D721Med (cell line): ENCODE measurements around the gene AATK.

Experiments used
- DNase-seq: peaks from one replicate; pipeline ENCODE4 v3.0.0; 2011; ENCODE audit warnings: low spot score; ENCODE audit not compliant: insufficient read length
- FAIRE-seq: peaks from 2 replicates; lab custom pipeline; 2011; peaks lifted over from hg19 to GRCh38; lab: Jason Lieb, UNC
- CTCF ChIP-seq: IDR thresholded peaks from 2 replicates; pipeline ENCODE4 v1.5.1; 2012; ENCODE audit warnings: mild to moderate bottlenecking, control low read depth; ENCODE audit not compliant: insufficient read depth; ENCODE audit errors: missing control alignments

The AATK gene

GRCh38 chr17:81182596-81182995 lies 16.6 kb upstream of the AATK start:
- DNase-seq (no peak), FAIRE-seq (no peak)
- no peak for TF ChIP-seq CTCF

GRCh38 chr17:81181811-81182185 lies 15.8 kb upstream of the AATK start:
- no peak for FAIRE-seq
- no peak for TF ChIP-seq CTCF

GRCh38 chr17:81180836-81181810 lies 15.1 kb upstream of the AATK start:
- DNase-seq, result no peak
- no peak for FAIRE-seq
- no peak for TF ChIP-seq CTCF

More at GRCh38 chr17:81181811-81182185, 15.8 kb upstream of the AATK start:
- no peak for DNase-seq

- FAIRE-seq (no peak), DNase-seq (no peak)
- TF ChIP-seq CTCF, result no peak
These were observed 13.8 kb upstream of the AATK start for GRCh38 chr17:81179861-81180260.

GRCh38 chr17:81179220-81179619 lies 13.2 kb upstream of the AATK start:
- DNase-seq (no peak), FAIRE-seq (no peak)
- TF ChIP-seq CTCF, result no peak

- no peak for TF ChIP-seq CTCF
- FAIRE-seq (no peak), DNase-seq (no peak)
These were observed 12.4 kb upstream of the AATK start for GRCh38 chr17:81178136-81179091.
